Erythroblast (primary cell): ENCODE data around the gene DPH6.

ENCODE experiments used
- DNase-seq, 2 experiments: peaks; one replicate each; lab custom pipeline; 2025; lab: John Stamatoyannopoulos, UW
- GATA1 ChIP-seq: IDR thresholded peaks from 2 replicates; pipeline ENCODE4 v1.6.1; 2011; ENCODE audit warnings: low read depth, mild to moderate bottlenecking, control low read depth, low read length, moderate library complexity
- POLR2A ChIP-seq: IDR thresholded peaks from 2 replicates; pipeline ENCODE4 v1.6.1; 2011; ENCODE audit warnings: mild to moderate bottlenecking, low read length

The DPH6 gene

DNA sequence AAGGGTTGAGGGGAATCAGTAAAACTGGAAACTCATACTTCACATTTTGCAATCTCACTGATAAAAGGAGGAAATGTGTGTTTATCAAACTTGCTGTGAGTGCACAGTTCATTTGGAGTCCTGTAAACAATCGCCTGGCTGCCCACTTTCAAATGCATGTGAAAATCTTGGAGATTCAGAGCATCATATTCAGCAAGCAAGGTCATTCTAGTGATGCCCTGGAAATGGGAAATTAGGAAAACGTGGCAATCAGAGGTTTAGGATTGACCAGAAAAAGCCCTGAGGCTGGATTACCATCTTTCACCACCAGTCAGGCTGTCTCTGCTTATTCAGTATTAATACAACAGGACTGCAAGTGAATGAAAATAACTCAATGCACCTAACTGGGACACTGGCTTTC, 23.9 kb downstream of the DPH6 start:
- peak; percentile 30 to 64 for DNase-seq
- TF ChIP-seq GATA1 (no peak), POLR2A (no peak)

- peak; percentile 60 to 77 for DNase-seq
- TF ChIP-seq GATA1 (no peak), POLR2A (no peak)
Measured at GRCh38 chr15:35519541-35520149, 26.3 kb downstream of the DPH6 start.

DNA sequence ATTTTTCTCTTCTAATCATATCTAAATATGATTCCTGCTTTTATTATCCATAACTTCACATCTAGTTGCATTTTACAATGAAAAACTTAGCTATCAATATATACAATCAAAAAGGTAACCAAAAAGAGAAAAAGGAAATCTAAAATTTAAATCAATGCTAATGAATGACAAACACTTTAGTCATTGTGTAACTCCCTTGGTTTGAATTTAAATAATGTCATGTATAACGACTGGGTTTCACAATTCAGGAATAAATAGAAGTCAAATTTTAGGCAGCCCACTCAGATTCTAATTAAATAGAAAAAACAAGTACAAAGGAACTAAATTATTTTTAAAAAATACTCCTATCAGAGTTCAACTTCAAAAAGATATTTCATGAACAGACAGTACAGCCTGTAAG, 26.9 kb downstream of the DPH6 start:
- TF ChIP-seq POLR2A (no peak), GATA1 (no peak)
- no peak for DNase-seq

GRCh38 chr15:35514759-35515158, 31.2 kb downstream of the DPH6 start:
- TF ChIP-seq POLR2A (no peak), GATA1 (no peak)
- no peak for DNase-seq

GRCh38 chr15:35507932-35508638, 37.9 kb downstream of the DPH6 start:
- no peak for DNase-seq
- TF ChIP-seq GATA1 (no peak), POLR2A (no peak)

DNA sequence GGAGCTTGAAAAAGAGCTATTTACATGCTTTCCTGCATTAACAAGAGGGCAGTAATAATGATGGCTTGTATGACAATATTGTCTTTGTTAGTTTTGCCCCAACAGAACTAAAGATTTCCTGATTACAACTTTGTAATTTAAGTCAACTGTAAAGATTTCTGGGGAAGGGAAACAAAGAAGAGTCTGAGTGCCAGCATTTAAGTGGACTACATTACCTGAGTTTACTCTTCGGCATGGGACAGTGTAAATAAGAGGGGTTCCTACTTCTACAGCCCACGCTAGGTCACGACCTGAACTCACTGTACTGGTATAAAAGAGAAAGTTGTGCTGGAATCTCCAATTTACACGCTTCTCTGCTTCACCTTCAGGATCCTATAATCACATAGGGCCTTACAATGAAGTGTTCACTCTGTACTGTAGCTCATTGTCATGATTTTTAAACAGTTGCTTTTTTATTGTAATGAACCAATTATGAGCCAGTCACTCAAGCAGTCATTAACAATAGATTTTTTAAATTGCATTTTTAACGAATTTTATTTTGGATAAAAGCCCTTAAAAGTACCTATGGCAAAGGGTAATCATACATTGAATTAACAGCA, 39.6 kb downstream of the DPH6 start:
- TF ChIP-seq POLR2A (no peak), GATA1 (no peak)
- DNase-seq: no peak

GRCh38 chr15:35505809-35506208, 40.2 kb downstream of the DPH6 start:
- TF ChIP-seq POLR2A: no peak
- TF ChIP-seq GATA1: no peak
- no peak for DNase-seq

- no peak for TF ChIP-seq GATA1
- no peak for TF ChIP-seq POLR2A
- no peak for DNase-seq
Measured at GRCh38 chr15:35505141-35505540, 40.8 kb downstream of the DPH6 start.

- TF ChIP-seq GATA1: no peak
- no peak for TF ChIP-seq POLR2A
Measured at GRCh38 chr15:35499723-35500122, 46.2 kb downstream of the DPH6 start.

DNA sequence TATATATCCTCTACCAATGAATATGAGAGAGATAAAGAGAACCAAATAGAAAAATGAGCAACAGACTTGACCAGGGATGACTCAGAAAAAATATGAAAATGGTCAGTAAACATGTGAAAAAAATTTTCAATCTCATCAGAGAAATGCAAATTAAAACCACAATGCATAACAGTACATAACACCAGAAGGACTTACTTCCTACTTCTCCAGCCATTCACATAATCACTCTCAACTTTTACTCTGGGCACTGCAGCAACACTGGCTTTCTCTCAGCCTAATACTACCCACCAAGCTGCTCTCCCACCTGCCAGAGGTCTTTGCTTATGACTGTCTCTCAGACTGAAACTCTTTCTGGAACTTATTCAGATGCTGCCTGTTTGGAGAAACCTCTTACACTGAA, 49.4 kb downstream of the DPH6 start:
- TF ChIP-seq POLR2A (no peak), GATA1 (no peak)
- no peak for DNase-seq

More at GRCh38 chr15:35499723-35500122, 46.2 kb downstream of the DPH6 start:
- DNase-seq: no peak

GRCh38 chr15:35495080-35495479, 50.9 kb downstream of the DPH6 start:
- peak; percentile 58 to 88 for DNase-seq
- TF ChIP-seq POLR2A: no peak
- TF ChIP-seq GATA1: no peak

DNA sequence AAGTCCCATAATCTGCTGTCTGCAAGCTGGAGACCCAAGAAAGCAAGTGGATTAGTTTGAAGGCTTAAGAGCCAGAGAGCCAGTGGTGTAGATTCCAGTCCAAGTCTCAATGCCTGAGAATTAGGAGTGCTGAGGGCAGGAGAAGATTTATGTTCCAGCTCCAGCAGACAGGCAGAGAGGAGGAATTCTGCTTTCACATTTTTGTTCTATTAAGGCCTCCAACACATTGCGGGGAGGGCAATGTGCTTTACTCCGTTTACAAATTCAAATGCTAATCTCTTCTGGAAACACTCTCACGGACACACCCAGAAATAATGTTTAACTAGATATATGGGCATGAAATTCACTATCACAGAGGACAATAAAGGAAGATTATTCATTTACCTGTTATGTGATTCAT, 54.0 kb downstream of the DPH6 start:
- DNase-seq: peak; percentile 17 to 59
- no peak for TF ChIP-seq GATA1
- no peak for TF ChIP-seq POLR2A

GRCh38 chr15:35491173-35491572, 54.8 kb downstream of the DPH6 start:
- TF ChIP-seq GATA1 (no peak), POLR2A (no peak)
- DNase-seq: no peak

- DNase-seq: no peak
- no peak for TF ChIP-seq GATA1
- no peak for TF ChIP-seq POLR2A
Measured at GRCh38 chr15:35490511-35490910, 55.5 kb downstream of the DPH6 start.
